GM23338 (cell line): ENCODE results near the gene RYR2. TPM values are rescaled to one million over a fixed set of nuclear protein-coding genes. Genes with fewer than 3 reads are reported as not detected.

Experiments used
- ATAC-seq: fragments of 200-7000 bp; cut with Tn5 transposase; 3 replicates; pipeline ENCODE4 v1.9.1; 2020
- DNase-seq: peaks from one replicate; pipeline ENCODE4 v3.0.0-alpha.2; 2015; ENCODE audit warnings: low spot score
- H2AFZ ChIP-seq: fragments of 200-600 bp; sonication (generic); 2 replicates; pipeline ENCODE4 v1.8.0; 2016; ENCODE audit warnings: antibody characterized with exemption, mild to moderate bottlenecking, moderate library complexity
- H3F3A ChIP-seq: fragments of 200-600 bp; sonication (generic); replicated peaks from 2 replicates; pipeline ENCODE4 v1.8.0; 2017; ENCODE audit warnings: antibody characterized with exemption, mixed run types, low read depth
- H3K27ac ChIP-seq: fragments of 200-600 bp; sonication (generic); 2 replicates; pipeline ENCODE4 v1.6.1; 2016; ENCODE audit warnings: low read depth
- H3K27me3 ChIP-seq: fragments of 200-600 bp; sonication (generic); 2 replicates; pipeline ENCODE4 v1.8.0; 2016; ENCODE audit warnings: mild to moderate bottlenecking, mixed run types, moderate library complexity; ENCODE audit not compliant: insufficient read depth
- H3K36me3 ChIP-seq: fragments of 200-600 bp; sonication (generic); 2 replicates; pipeline ENCODE4 v1.8.0; 2016; ENCODE audit warnings: mild to moderate bottlenecking; ENCODE audit not compliant: insufficient read depth
- H3K4me1 ChIP-seq: fragments of 200-600 bp; sonication (generic); 2 replicates; pipeline ENCODE4 v1.8.0; 2016; ENCODE audit warnings: mild to moderate bottlenecking, moderate library complexity; ENCODE audit not compliant: insufficient read depth
- H3K4me2 ChIP-seq: fragments of 200-600 bp; sonication (generic); 2 replicates; pipeline ENCODE4 v1.7.1; 2017; ENCODE audit warnings: mixed run types
- H3K4me3 ChIP-seq: fragments of 200-600 bp; sonication (generic); 2 replicates; pipeline ENCODE4 v1.6.1; 2016; ENCODE audit warnings: mixed run types
- H3K79me2 ChIP-seq: fragments of 200-600 bp; sonication (generic); replicated peaks from 2 replicates; pipeline ENCODE4 v1.8.0; 2017; ENCODE audit warnings: mild to moderate bottlenecking; ENCODE audit not compliant: insufficient read depth
- H3K9me2 ChIP-seq: fragments of 200-600 bp; sonication (generic); 2 replicates; pipeline ENCODE4 v1.8.0; 2017; ENCODE audit not compliant: insufficient read depth
- H4K20me1 ChIP-seq: fragments of 200-600 bp; sonication (generic); replicated peaks from 2 replicates; pipeline ENCODE4 v1.8.0; 2017; ENCODE audit warnings: mild to moderate bottlenecking; ENCODE audit not compliant: insufficient read depth
- H3K27ac Mint-ChIP-seq: 2 replicates; pipeline ENCODE4 v1.8.0; 2020; ENCODE audit warnings: inconsistent platforms, mild to moderate bottlenecking, moderate library complexity, mixed read lengths
- H3K27me3 Mint-ChIP-seq: 3 replicates; pipeline ENCODE4 v1.8.0; 2022; ENCODE audit warnings: low read depth, mild to moderate bottlenecking, moderate library complexity, mixed read lengths, inconsistent platforms; ENCODE audit not compliant: insufficient read depth, poor library complexity
- H3K36me3 Mint-ChIP-seq: 3 replicates; pipeline ENCODE4 v1.8.0; 2021; ENCODE audit warnings: low read depth, mild to moderate bottlenecking, inconsistent platforms, moderate library complexity, mixed read lengths
- H3K4me1 Mint-ChIP-seq: 3 replicates; pipeline ENCODE4 v1.8.0; 2020; ENCODE audit warnings: mild to moderate bottlenecking, inconsistent platforms, mixed read lengths
- H3K4me3 Mint-ChIP-seq: 3 replicates; pipeline ENCODE4 v1.8.0; 2021; ENCODE audit warnings: moderate library complexity, mild to moderate bottlenecking, inconsistent platforms, mixed read lengths
- H3K9me3 Mint-ChIP-seq: 3 replicates; pipeline ENCODE4 v1.8.0; 2020; ENCODE audit warnings: moderate library complexity, mild to moderate bottlenecking, inconsistent platforms, mixed read lengths
- CREB1 ChIP-seq: fragments of 250-450 bp; sonication (Bioruptor Pico); IDR thresholded peaks from 2 replicates; pipeline ENCODE4 v1.5.0; 2020; ENCODE audit warnings: low read depth, mild to moderate bottlenecking, moderate library complexity
- CTCF ChIP-seq, 2 experiments: fragments of 200-600 bp in 1 of 2; sonication (generic) in 1 of 2; conservative IDR thresholded peaks; 2 replicates each; pipeline versions ENCODE4 v1.5.1 to v1.6.1; 2016 to 2017; ENCODE audit warnings: antibody characterized with exemption in 2 of 2, low read depth in 2 of 2, mild to moderate bottlenecking in 2 of 2, moderate library complexity in 1 of 2
- ETS1 ChIP-seq: IDR thresholded peaks from 2 replicates; pipeline ENCODE4 v1.6.1; 2016; ENCODE audit warnings: antibody characterized with exemption
- EZH2 ChIP-seq: fragments of 200-600 bp; sonication (generic); IDR thresholded peaks from one replicate; pipeline ENCODE4 v1.8.0; 2017; ENCODE audit warnings: antibody characterized with exemption, mild to moderate bottlenecking, low read depth; ENCODE audit not compliant: unreplicated experiment
- EZH2phosphoT487 ChIP-seq: fragments of 200-600 bp; sonication (generic); IDR thresholded peaks from one replicate; pipeline ENCODE4 v1.8.1; 2018; ENCODE audit warnings: antibody characterized with exemption; ENCODE audit not compliant: unreplicated experiment
- JUNB ChIP-seq: IDR thresholded peaks from one replicate; pipeline ENCODE4 v1.6.1; 2016; ENCODE audit warnings: antibody characterized with exemption; ENCODE audit not compliant: unreplicated experiment
- NANOG ChIP-seq: IDR thresholded peaks from 2 replicates; pipeline ENCODE4 v1.6.1; 2016; ENCODE audit warnings: antibody characterized with exemption, borderline replicate concordance
- POLR2AphosphoS5 ChIP-seq: IDR thresholded peaks from 2 replicates; pipeline ENCODE4 v1.6.1; 2016; ENCODE audit warnings: antibody characterized with exemption, low read depth
- REST ChIP-seq: IDR thresholded peaks from one replicate; pipeline ENCODE4 v1.6.1; 2018; ENCODE audit warnings: antibody characterized with exemption; ENCODE audit not compliant: unreplicated experiment
- STAT1 ChIP-seq: IDR thresholded peaks from one replicate; pipeline ENCODE4 v1.6.1; 2016; ENCODE audit warnings: antibody characterized with exemption; ENCODE audit not compliant: unreplicated experiment
- ZNF114 ChIP-seq: fragments of 250-450 bp; sonication (Bioruptor Pico); IDR thresholded peaks from 2 replicates; pipeline ENCODE4 v1.5.0; 2020; ENCODE audit warnings: mild to moderate bottlenecking, moderate library complexity
- ZNF331 ChIP-seq: fragments of 250-450 bp; sonication (Bioruptor Pico); IDR thresholded peaks from 2 replicates; pipeline ENCODE4 v1.5.0; 2020; ENCODE audit warnings: low read depth, mild to moderate bottlenecking, moderate library complexity
- ZNF462 ChIP-seq: fragments of 250-450 bp; sonication (Bioruptor Pico); IDR thresholded peaks from 2 replicates; pipeline ENCODE4 v1.5.0; 2020; ENCODE audit warnings: mild to moderate bottlenecking, moderate library complexity
- polyA plus RNA-seq: library from polyadenylated mRNA; unstranded; fragments of >200 nt; fragmentation: Nextera tagmentation; extraction: Ambion mirVana; gene quantifications from 2 replicates; pipeline ENCODE4 v1.2.1, GENCODE V29; 2016
- total RNA-seq: library from RNA; depleted of rRNA; stranded (reverse); fragments of >200 nt; shearing (Covaris generic); gene quantifications from 2 replicates; pipeline ENCODE4 v1.2.3, GENCODE V29; 2014

RYR2 gene
- total and polyA plus RNA-seq, 2 experiments from 2014 or later = 8.9 to 10.0 TPM

- no peaks in the 10 kb centered on the region for H3K27me3 ChIP-seq
Measured at GRCh38 chr1:236997882-236998281, 44.1 kb upstream of the RYR2 start.

More at GRCh38 chr1:236997882-236998281, 44.1 kb upstream of the RYR2 start:
- H3K9me3 Mint-ChIP-seq = no peaks in the 10 kb centered on the region; the same call in 2 of the 3 replicates
- Histone ChIP-seq H3K79me2 (no peaks in the 10 kb centered on the region), H3K4me2 (no peak overlapping the region), H4K20me1 (no peaks in the 10 kb centered on the region), H3K36me3 (no peaks in the 10 kb centered on the region), H3K9me2 (no peaks in the 10 kb centered on the region), H3K27ac (no peak overlapping the region; the same call in 1 of the 2 replicates), H3F3A (no peaks in the 10 kb centered on the region; the same call in 1 of the 2 replicates), H3K4me1 (peaks cover 13% of the 10 kb centered on the region), H2AFZ (peak overlapping the region; percentile 85; the same call in 1 of the 2 replicates), H3K4me3 (no peak overlapping the region)
- H3K4me1 Mint-ChIP-seq = peaks cover 16% of the 10 kb centered on the region
- H3K27me3 Mint-ChIP-seq = peaks cover 11% of the 10 kb centered on the region
- DNase-seq (peak; percentile 23), ATAC-seq (peak; percentile 94)
- H3K36me3 Mint-ChIP-seq = no peaks in the 10 kb centered on the region
- no peak for TF ChIP-seq CREB1
- TF ChIP-seq REST = no peak
- TF ChIP-seq STAT1 = no peak
- no peak for TF ChIP-seq EZH2phosphoT487
- TF ChIP-seq ZNF462 = no peak
- TF ChIP-seq NANOG = no peak
- no peak for TF ChIP-seq JUNB
- no peak for TF ChIP-seq ZNF331
- TF ChIP-seq EZH2 = no peak
- TF ChIP-seq ETS1 = no peak
- TF ChIP-seq CTCF (conservative IDR thresholded peaks at IDR 0.05; ENCODE audit: low read depth in 2 of 2) = no peak
- TF ChIP-seq POLR2AphosphoS5 = no peak
- no peak for TF ChIP-seq ZNF114 (CRISPR knock-in tag)
- H3K4me3 Mint-ChIP-seq = no peak overlapping the region
- no peak overlapping the region for H3K27ac Mint-ChIP-seq
